Nephron (organoid): ENCODE data around the gene WDR55.

Experiments
- H3K27ac Mint-ChIP-seq, 3 experiments: 2 replicates each; pipeline ENCODE4 v1.8.0; 2020; ENCODE audit warnings: mixed read lengths in 3 of 3, mild to moderate bottlenecking in 2 of 3, moderate library complexity in 1 of 3
- H3K27me3 Mint-ChIP-seq: 2 replicates; pipeline ENCODE4 v1.8.0; 2021; ENCODE audit warnings: low read depth, mild to moderate bottlenecking, moderate library complexity, mixed read lengths
- H3K36me3 Mint-ChIP-seq: 2 replicates; pipeline ENCODE4 v1.8.0; 2020; ENCODE audit warnings: low read depth, mixed read lengths
- H3K4me1 Mint-ChIP-seq: 2 replicates; pipeline ENCODE4 v1.8.0; 2020; ENCODE audit warnings: mixed read lengths
- H3K4me3 Mint-ChIP-seq, 3 experiments: 2 replicates each; pipeline ENCODE4 v1.8.0; 2020; ENCODE audit warnings: mild to moderate bottlenecking in 3 of 3, mixed read lengths in 3 of 3, moderate library complexity in 2 of 3
- H3K9me3 Mint-ChIP-seq: 2 replicates; pipeline ENCODE4 v1.8.0; 2020; ENCODE audit warnings: mixed read lengths
- TF ChIP-seq, protein P1 (sequence below), 3 experiments: fragments of 200-600 bp; sonication (generic); IDR thresholded peaks; one replicate each; pipeline ENCODE4 v1.5.0; 2021; ENCODE audit warnings: antibody characterized with exemption in 3 of 3; ENCODE audit not compliant: unreplicated experiment in 3 of 3

WDR55 gene

GRCh38 chr5:140630292-140631035 is 34.2 kb upstream of the WDR55 start:
- Mint-ChIP-seq H3K27me3 (no peaks in the 10 kb centered on the region), H3K27ac (no peak overlapping the region), H3K4me1 (no peaks in the 10 kb centered on the region), H3K36me3 (no peaks in the 10 kb centered on the region), H3K4me3 (no peak overlapping the region), H3K9me3 (peaks cover 24% of the 10 kb centered on the region)
- TF ChIP-seq, protein P1, sequence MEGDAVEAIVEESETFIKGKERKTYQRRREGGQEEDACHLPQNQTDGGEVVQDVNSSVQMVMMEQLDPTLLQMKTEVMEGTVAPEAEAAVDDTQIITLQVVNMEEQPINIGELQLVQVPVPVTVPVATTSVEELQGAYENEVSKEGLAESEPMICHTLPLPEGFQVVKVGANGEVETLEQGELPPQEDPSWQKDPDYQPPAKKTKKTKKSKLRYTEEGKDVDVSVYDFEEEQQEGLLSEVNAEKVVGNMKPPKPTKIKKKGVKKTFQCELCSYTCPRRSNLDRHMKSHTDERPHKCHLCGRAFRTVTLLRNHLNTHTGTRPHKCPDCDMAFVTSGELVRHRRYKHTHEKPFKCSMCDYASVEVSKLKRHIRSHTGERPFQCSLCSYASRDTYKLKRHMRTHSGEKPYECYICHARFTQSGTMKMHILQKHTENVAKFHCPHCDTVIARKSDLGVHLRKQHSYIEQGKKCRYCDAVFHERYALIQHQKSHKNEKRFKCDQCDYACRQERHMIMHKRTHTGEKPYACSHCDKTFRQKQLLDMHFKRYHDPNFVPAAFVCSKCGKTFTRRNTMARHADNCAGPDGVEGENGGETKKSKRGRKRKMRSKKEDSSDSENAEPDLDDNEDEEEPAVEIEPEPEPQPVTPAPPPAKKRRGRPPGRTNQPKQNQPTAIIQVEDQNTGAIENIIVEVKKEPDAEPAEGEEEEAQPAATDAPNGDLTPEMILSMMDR (IDR thresholded peaks at IDR 0.05; ENCODE audit: unreplicated experiment in 3 of 3) = no peak

DNA sequence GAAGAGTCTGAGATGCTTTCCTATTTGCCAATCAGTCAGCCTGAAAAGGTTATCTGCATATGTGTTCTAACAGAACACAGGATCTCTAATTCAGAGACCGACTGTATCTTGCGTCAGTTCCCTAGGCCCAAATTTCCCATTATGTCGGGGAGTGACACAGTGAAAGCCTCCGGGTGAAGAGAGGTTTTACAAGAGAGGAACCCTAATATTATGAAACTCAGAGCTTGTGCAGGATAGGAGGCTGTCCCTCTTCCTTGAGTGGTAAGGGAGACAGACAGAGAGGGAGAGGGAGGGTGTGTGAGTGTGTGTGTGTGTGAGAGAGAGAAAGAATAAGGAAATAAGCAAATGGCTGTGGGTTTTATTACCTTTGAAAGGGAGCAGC is 33.7 kb upstream of the WDR55 start:
- TF ChIP-seq, protein P1 (IDR thresholded peaks at IDR 0.05; ENCODE audit: unreplicated experiment in 3 of 3) = no peak
- Mint-ChIP-seq H3K9me3 (peaks cover 22% of the 10 kb centered on the region), H3K27me3 (no peaks in the 10 kb centered on the region), H3K27ac (no peak overlapping the region), H3K36me3 (no peaks in the 10 kb centered on the region), H3K4me3 (no peak overlapping the region), H3K4me1 (no peaks in the 10 kb centered on the region)

DNA sequence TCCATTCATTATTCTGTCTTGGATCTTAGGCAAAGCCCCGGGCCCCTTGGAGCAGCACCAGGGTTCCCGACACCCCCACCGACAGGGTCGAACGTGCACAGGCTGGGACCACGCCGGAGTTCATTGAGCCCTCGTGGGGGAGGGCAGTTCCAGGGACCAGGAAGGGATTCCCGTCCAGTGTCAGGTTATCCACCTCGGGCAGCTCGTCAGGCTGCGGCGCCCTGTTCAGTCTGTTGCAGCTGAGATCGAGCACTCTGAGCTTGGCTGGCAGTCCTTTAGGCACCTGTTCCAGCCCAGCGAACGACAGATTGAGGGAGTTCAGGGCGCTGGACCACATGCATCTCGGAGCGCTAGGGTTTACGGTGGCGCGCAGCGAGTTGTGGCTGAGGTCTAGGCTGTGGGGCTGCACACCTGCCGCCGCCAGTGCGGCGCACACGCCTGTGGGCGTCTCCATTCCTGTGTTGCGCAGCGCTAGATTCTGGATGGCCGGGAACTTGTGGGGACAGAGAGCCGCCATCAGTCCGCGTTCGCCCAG is 32.8 kb upstream of the WDR55 start:
- H3K4me1 Mint-ChIP-seq = no peaks in the 10 kb centered on the region
- H3K4me3 Mint-ChIP-seq = no peak overlapping the region
- no peaks in the 10 kb centered on the region for H3K27me3 Mint-ChIP-seq
- no peak overlapping the region for H3K27ac Mint-ChIP-seq
- TF ChIP-seq, protein P1 (IDR thresholded peaks at IDR 0.05; ENCODE audit: unreplicated experiment in 3 of 3) = no peak
- no peaks in the 10 kb centered on the region for H3K36me3 Mint-ChIP-seq
- peaks cover 21% of the 10 kb centered on the region for H3K9me3 Mint-ChIP-seq

DNA sequence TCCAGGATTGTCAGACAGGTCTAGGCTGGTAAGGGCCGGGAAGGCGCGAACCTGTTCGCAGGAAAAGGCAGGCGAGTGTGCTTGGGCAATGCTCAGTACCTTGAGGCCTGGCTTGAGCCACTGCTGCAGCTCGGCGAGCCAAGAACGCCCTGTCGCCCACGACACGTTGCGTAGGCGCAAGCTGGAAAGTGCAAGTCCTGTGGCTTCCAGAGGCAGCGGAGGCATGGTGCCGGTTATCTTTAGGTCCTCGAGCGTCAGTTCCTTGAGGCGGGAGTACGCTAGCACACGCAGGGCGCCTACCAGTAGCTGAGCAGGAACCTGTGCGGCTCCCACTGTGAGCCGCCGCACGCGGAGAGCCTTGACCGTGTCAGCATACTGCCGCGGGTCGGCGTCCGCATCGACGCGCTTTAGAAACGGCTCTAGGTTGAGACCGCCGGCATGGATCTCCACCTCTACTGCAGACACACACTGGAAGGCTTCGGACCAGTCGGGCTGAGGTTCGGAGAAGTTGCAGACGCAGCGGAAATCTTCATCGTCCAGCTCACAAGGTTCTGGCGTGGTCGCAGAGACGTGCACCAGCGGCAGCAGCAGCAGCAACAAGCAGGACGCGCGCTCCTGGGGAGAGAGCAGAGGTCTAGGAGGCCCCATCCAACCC is 32.2 kb upstream of the WDR55 start:
- H3K9me3 Mint-ChIP-seq = peaks cover 15% of the 10 kb centered on the region
- H3K4me1 Mint-ChIP-seq = no peaks in the 10 kb centered on the region
- TF ChIP-seq, protein P1 (IDR thresholded peaks at IDR 0.05; ENCODE audit: unreplicated experiment in 3 of 3) = no peak
- no peaks in the 10 kb centered on the region for H3K27me3 Mint-ChIP-seq
- H3K36me3 Mint-ChIP-seq = no peaks in the 10 kb centered on the region
- H3K4me3 Mint-ChIP-seq = no peak overlapping the region
- no peak overlapping the region for H3K27ac Mint-ChIP-seq

DNA sequence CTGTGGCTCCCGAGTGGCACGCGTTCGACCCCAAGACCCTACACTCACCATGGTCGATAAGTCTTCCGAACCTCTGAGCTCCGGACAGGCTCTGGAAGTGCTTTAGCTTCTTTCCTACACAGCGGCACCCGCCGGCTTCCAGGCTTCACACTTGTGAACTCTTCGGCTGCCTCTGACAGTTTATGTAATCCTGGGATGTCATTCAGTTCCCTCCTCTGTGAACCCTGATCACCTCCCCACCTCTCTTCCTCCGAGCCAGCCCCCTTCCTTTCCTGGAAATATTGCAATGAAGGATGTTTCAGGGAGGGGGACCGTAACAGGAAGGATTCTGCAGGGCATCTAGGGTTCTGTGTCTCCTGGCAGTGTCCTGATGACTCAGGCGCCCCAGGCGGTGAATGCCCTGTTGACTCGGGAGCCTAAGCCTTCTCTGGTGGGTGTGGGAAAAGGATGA is 31.7 kb upstream of the WDR55 start, which contains the start of gene CD14:
CD14 (minus strand) TSS at position 155 of the 451 bp plus-strand sequence; CDS start at position 51, 104 bp downstream.
- H3K27ac Mint-ChIP-seq = no peak within 1 kb of the TSS
- H3K4me1 Mint-ChIP-seq = no peaks in the 10 kb centered on the region
- H3K9me3 Mint-ChIP-seq = peaks cover 11% of the 10 kb centered on the region
- H3K4me3 Mint-ChIP-seq = no peak within 1 kb of the TSS
- no peaks in the 10 kb centered on the region for H3K36me3 Mint-ChIP-seq
- no peaks in the 10 kb centered on the region for H3K27me3 Mint-ChIP-seq
- TF ChIP-seq, protein P1 (IDR thresholded peaks at IDR 0.05; ENCODE audit: unreplicated experiment in 3 of 3) = no peak
